Mesenchymal stem cell (in vitro differentiated cells and primary cell): ENCODE measurements around the gene CTNNA3.

Source experiments
- DNase-seq: peaks from one replicate; pipeline ENCODE4 v3.0.0-alpha.2; 2013
- H2AFZ ChIP-seq: one replicate; pipeline ENCODE4 v1.6.1; 2013; ENCODE audit warnings: low read depth, mild to moderate bottlenecking, control low read depth, inconsistent platforms, low read length, moderate library complexity
- H2AK5ac ChIP-seq: 2 replicates; pipeline ENCODE4 v1.6.1; 2013; ENCODE audit warnings: low read length, moderate library complexity, mild to moderate bottlenecking, inconsistent platforms; ENCODE audit not compliant: severe bottlenecking
- H2BK120ac ChIP-seq: one replicate; pipeline ENCODE4 v1.6.1; 2013; ENCODE audit warnings: low read depth, mild to moderate bottlenecking, inconsistent platforms, low read length, moderate library complexity
- H2BK12ac ChIP-seq, 2 experiments: one replicate each; pipeline ENCODE4 v1.6.1; 2013; ENCODE audit warnings: inconsistent platforms in 2 of 2, low read length in 2 of 2, mild to moderate bottlenecking in 2 of 2, moderate library complexity in 2 of 2, control low read depth in 1 of 2
- H2BK15ac ChIP-seq: one replicate; pipeline ENCODE4 v1.6.1; 2013; ENCODE audit warnings: mild to moderate bottlenecking, low read depth, inconsistent platforms; ENCODE audit not compliant: poor library complexity, severe bottlenecking
- H2BK5ac ChIP-seq: 2 replicates; pipeline ENCODE4 v1.6.1; 2013; ENCODE audit warnings: low read depth, mild to moderate bottlenecking, low read length, control low read depth, inconsistent platforms; ENCODE audit not compliant: poor library complexity, severe bottlenecking
- H3K14ac ChIP-seq, 2 experiments: one replicate each; pipeline ENCODE4 v1.6.1; 2013; ENCODE audit warnings: inconsistent platforms in 2 of 2, low read length in 2 of 2, control low read depth in 1 of 2, mild to moderate bottlenecking in 1 of 2, moderate library complexity in 1 of 2
- H3K18ac ChIP-seq, 2 experiments: one replicate each; pipeline ENCODE4 v1.6.1; 2013; ENCODE audit warnings: inconsistent platforms in 2 of 2, low read length in 2 of 2, control low read depth in 1 of 2, low read depth in 1 of 2, mild to moderate bottlenecking in 1 of 2
- H3K23ac ChIP-seq, 2 experiments: one replicate each; pipeline ENCODE4 v1.6.1; 2013; ENCODE audit warnings: inconsistent platforms in 2 of 2, low read length in 2 of 2, mild to moderate bottlenecking in 2 of 2, moderate library complexity in 2 of 2, control low read depth in 1 of 2
- H3K27ac ChIP-seq: 2 replicates; pipeline ENCODE4 v1.5.1; 2013; ENCODE audit warnings: mild to moderate bottlenecking, moderate library complexity, low read length, control low read depth, inconsistent platforms; ENCODE audit not compliant: poor library complexity, severe bottlenecking
- H3K27me3 ChIP-seq, 2 experiments: 2 replicates each; pipeline versions ENCODE4 v1.6.1 to v1.7.0; 2013; ENCODE audit warnings: low read length in 2 of 2, mild to moderate bottlenecking in 2 of 2, moderate library complexity in 2 of 2, control low read depth in 1 of 2, inconsistent platforms in 1 of 2; ENCODE audit not compliant: control insufficient read depth in 1 of 2, insufficient read depth in 1 of 2
- H3K36me3 ChIP-seq, 2 experiments: 2 replicates each; pipeline versions ENCODE4 v1.6.1 to v1.7.0; 2013; ENCODE audit warnings: low read length in 2 of 2, control low read depth in 1 of 2, inconsistent platforms in 1 of 2, low read depth in 1 of 2, mild to moderate bottlenecking in 1 of 2; ENCODE audit not compliant: insufficient read depth in 2 of 2, control insufficient read depth in 1 of 2
- H3K4ac ChIP-seq, 2 experiments: one replicate each; pipeline ENCODE4 v1.6.1; 2013; ENCODE audit warnings: inconsistent platforms in 2 of 2, low read length in 2 of 2, mild to moderate bottlenecking in 2 of 2, moderate library complexity in 2 of 2, control low read depth in 1 of 2, low read depth in 1 of 2
- H3K4me1 ChIP-seq: 2 replicates; pipeline ENCODE4 v1.6.1; 2013; ENCODE audit warnings: low read depth, low read length, control low read depth; ENCODE audit not compliant: control insufficient read depth, insufficient read depth
- H3K4me2 ChIP-seq: 2 replicates; pipeline ENCODE4 v1.6.1; 2013; ENCODE audit warnings: low read length, mild to moderate bottlenecking, inconsistent platforms; ENCODE audit not compliant: poor library complexity, severe bottlenecking
- H3K4me3 ChIP-seq, 2 experiments: 2 replicates each; pipeline versions ENCODE4 v1.5.1 to v1.7.0; 2013; ENCODE audit warnings: low read length in 2 of 2, mild to moderate bottlenecking in 2 of 2, control low read depth in 1 of 2, low read depth in 1 of 2; ENCODE audit not compliant: insufficient read depth in 1 of 2
- H3K79me1 ChIP-seq: replicated peaks from 2 replicates; pipeline ENCODE4 v1.6.1; 2013; ENCODE audit warnings: mild to moderate bottlenecking, control low read depth, low read length, inconsistent platforms; ENCODE audit not compliant: poor library complexity, severe bottlenecking
- H3K9ac ChIP-seq: 2 replicates; pipeline ENCODE4 v1.7.0; 2013; ENCODE audit warnings: mild to moderate bottlenecking, low read length, moderate library complexity
- H3K9me3 ChIP-seq: 2 replicates; pipeline ENCODE4 v1.7.0; 2013; ENCODE audit warnings: mild to moderate bottlenecking, low read length; ENCODE audit not compliant: control insufficient read depth
- H4K8ac ChIP-seq: one replicate; pipeline ENCODE4 v1.6.1; 2013; ENCODE audit warnings: inconsistent platforms, mild to moderate bottlenecking, low read length, moderate library complexity
- H4K91ac ChIP-seq: one replicate; pipeline ENCODE4 v1.6.1; 2013; ENCODE audit warnings: mild to moderate bottlenecking, low read length, inconsistent platforms
- WGBS: methylation state at CpG from one replicate; pipeline ENCODE4 v1.1.7; 2013; ENCODE audit warnings: mixed read lengths; 5-methylcytosine and 5-hydroxymethylcytosine counted together

CTNNA3 gene

GRCh38 chr10:66782144-66782543, 913.9 kb downstream of the CTNNA3 start:
- H3K79me1 ChIP-seq: no peaks in the 10 kb centered on the region
- no peak overlapping the region for H3K9ac ChIP-seq
- H2AFZ ChIP-seq: no peak overlapping the region

GRCh38 chr10:66780796-66781195, 915.2 kb downstream of the CTNNA3 start:
- Histone ChIP-seq H2BK15ac (no peak overlapping the region), H3K36me3 (no peaks in the 10 kb centered on the region), H2BK5ac (no peak overlapping the region), H4K8ac (no peak overlapping the region), H3K4me3 (no peak overlapping the region), H3K27me3 (no peaks in the 10 kb centered on the region), H3K79me1 (no peaks in the 10 kb centered on the region), H3K4me1 (no peaks in the 10 kb centered on the region), H2BK12ac (no peak overlapping the region), H2AK5ac (no peak overlapping the region), H4K91ac (no peak overlapping the region), H3K9me3 (no peaks in the 10 kb centered on the region), H2AFZ (no peak overlapping the region), H3K4me2 (no peak overlapping the region), H3K4ac (no peak overlapping the region), H3K27ac (no peak overlapping the region), H3K9ac (no peak overlapping the region), H3K14ac (no peak overlapping the region), H3K18ac (no peak overlapping the region), H2BK120ac (no peak overlapping the region), H3K23ac (no peak overlapping the region)
- no CpG with 5 or more reads among the region's 3 CpGs for WGBS
- no peak for DNase-seq

More at GRCh38 chr10:66782144-66782543, 913.9 kb downstream of the CTNNA3 start:
- H2BK5ac ChIP-seq: no peak overlapping the region
- no peak overlapping the region for H4K8ac ChIP-seq
- no peak overlapping the region for H2BK15ac ChIP-seq
- no peak overlapping the region for H2AK5ac ChIP-seq
- no peak overlapping the region for H4K91ac ChIP-seq
- H3K4ac ChIP-seq: no peak overlapping the region
- H3K9me3 ChIP-seq: no peaks in the 10 kb centered on the region
- H3K14ac ChIP-seq: no peak overlapping the region
- no peak overlapping the region for H3K27ac ChIP-seq
- no peak overlapping the region for H3K4me2 ChIP-seq
- no peak overlapping the region for H3K23ac ChIP-seq
- no peaks in the 10 kb centered on the region for H3K4me1 ChIP-seq
- H3K36me3 ChIP-seq: no peaks in the 10 kb centered on the region
- H3K4me3 ChIP-seq: no peak overlapping the region
- H3K27me3 ChIP-seq: no peaks in the 10 kb centered on the region
- DNase-seq: no peak
- H3K18ac ChIP-seq: no peak overlapping the region
- H2BK120ac ChIP-seq: no peak overlapping the region
- H2BK12ac ChIP-seq: no peak overlapping the region

GRCh38 chr10:66778351-66778750, 917.6 kb downstream of the CTNNA3 start:
- Histone ChIP-seq H2AFZ (no peak overlapping the region), H3K23ac (no peak overlapping the region), H2BK15ac (no peak overlapping the region), H3K4ac (no peak overlapping the region), H3K14ac (no peak overlapping the region), H3K9ac (no peak overlapping the region), H3K27me3 (no peaks in the 10 kb centered on the region), H4K91ac (no peak overlapping the region), H3K27ac (no peak overlapping the region), H2BK12ac (no peak overlapping the region), H3K79me1 (no peaks in the 10 kb centered on the region), H3K4me1 (no peaks in the 10 kb centered on the region), H2BK120ac (no peak overlapping the region), H2BK5ac (no peak overlapping the region), H4K8ac (no peak overlapping the region), H2AK5ac (no peak overlapping the region), H3K4me2 (no peak overlapping the region), H3K36me3 (no peaks in the 10 kb centered on the region), H3K4me3 (no peak overlapping the region), H3K18ac (no peak overlapping the region), H3K9me3 (no peaks in the 10 kb centered on the region)
- no peak for DNase-seq
- 96% methylated on average over 3 of the region's 4 CpGs for WGBS

- no peaks in the 10 kb centered on the region for H3K79me1 ChIP-seq
- H2AK5ac ChIP-seq: no peak overlapping the region
- WGBS: 63% methylated on average over 2 of the region's 2 CpGs
- no peak overlapping the region for H4K8ac ChIP-seq
- H2AFZ ChIP-seq: no peak overlapping the region
- no peak overlapping the region for H3K27ac ChIP-seq
- DNase-seq: no peak
- no peaks in the 10 kb centered on the region for H3K36me3 ChIP-seq
- no peak overlapping the region for H3K14ac ChIP-seq
- no peak overlapping the region for H3K4me2 ChIP-seq
- H2BK15ac ChIP-seq: no peak overlapping the region
- no peaks in the 10 kb centered on the region for H3K9me3 ChIP-seq
- H3K27me3 ChIP-seq: no peaks in the 10 kb centered on the region
- no peak overlapping the region for H2BK5ac ChIP-seq
- no peaks in the 10 kb centered on the region for H3K4me1 ChIP-seq
- no peak overlapping the region for H3K4me3 ChIP-seq
- H2BK12ac ChIP-seq: no peak overlapping the region
- H4K91ac ChIP-seq: no peak overlapping the region
- H3K18ac ChIP-seq: no peak overlapping the region
- H2BK120ac ChIP-seq: no peak overlapping the region
- H3K4ac ChIP-seq: no peak overlapping the region
- no peak overlapping the region for H3K9ac ChIP-seq
- H3K23ac ChIP-seq: no peak overlapping the region
Measured at GRCh38 chr10:66777665-66778064, 918.3 kb downstream of the CTNNA3 start.
